Prostate gland (tissue), 2 donors: ENCODE measurements around the gene SLC39A11. TPM values are rescaled to one million over a fixed set of nuclear protein-coding genes. Genes with fewer than 3 reads are reported as not detected.

Experiments
- DNase-seq: peaks from one replicate; pipeline ENCODE4 v3.0.0-alpha.2; 2019; ENCODE audit warnings: low spot score
- H3K27ac ChIP-seq, 2 donors: fragments of 200-600 bp; sonication (generic); 2 replicates each; pipeline ENCODE4 v1.5.1; 2017 to 2019
- H3K27me3 ChIP-seq: fragments of 200-600 bp; sonication (generic); replicated peaks from 2 replicates; pipeline ENCODE4 v1.5.1; 2019; ENCODE audit not compliant: insufficient read depth
- H3K36me3 ChIP-seq, 2 donors: fragments of 200-600 bp; sonication (generic); 1 replicate in 1 of 2; 2 replicates in 1 of 2; pipeline versions ENCODE4 v1.5.1 to v1.8.1; 2017 to 2019
- H3K4me1 ChIP-seq: fragments of 200-600 bp; sonication (generic); replicated peaks from 2 replicates; pipeline ENCODE4 v1.5.1; 2019
- H3K4me3 ChIP-seq, 2 donors: fragments of 200-600 bp; sonication (generic); 2 replicates each; pipeline ENCODE4 v1.5.1; 2017 to 2019
- H3K9me3 ChIP-seq: fragments of 200-600 bp; sonication (generic); 2 replicates; pipeline ENCODE4 v1.5.1; 2017
- CTCF ChIP-seq, 4 experiments: fragments of 200-600 bp in 2 of 4; fragments of 450-650 bp in 2 of 4; sonication (generic) in 2 of 4; IDR thresholded peaks; 1 replicate in 3 of 4; 2 replicates in 1 of 4; pipeline ENCODE4 v1.5.1; 2016 to 2019; ENCODE audit warnings: antibody characterized with exemption in 4 of 4, mild to moderate bottlenecking in 2 of 4, moderate library complexity in 2 of 4
- POLR2A ChIP-seq: fragments of 450-650 bp; IDR thresholded peaks from one replicate; pipeline ENCODE4 v1.6.1; 2016; ENCODE audit warnings: antibody characterized with exemption, mild to moderate bottlenecking
- POLR2AphosphoS5 ChIP-seq: sonication (generic); formaldehyde crosslinking; IDR thresholded peaks from one replicate; pipeline ENCODE4 v1.6.1; 2017; ENCODE audit warnings: antibody characterized with exemption
- WGBS: methylation state at CpG from one replicate; pipeline ENCODE4 v1.1.5; 2018; 5-methylcytosine and 5-hydroxymethylcytosine counted together
- intact Hi-C: fragments of 100-400 bp; cut with DNase I; formaldehyde crosslinking; loops from one replicate; pipeline ENCODE4 v1.14.2; 2022
- total RNA-seq, 2 donors: library from RNA; depleted of rRNA; stranded (reverse); fragments of >200 nt; gene quantifications; one replicate each; pipeline ENCODE4 v1.1.0, GENCODE V29; 2016

SLC39A11 gene
- total RNA-seq, 2 donors from 2014 or later, result 15.1 to 29.7 TPM

DNA sequence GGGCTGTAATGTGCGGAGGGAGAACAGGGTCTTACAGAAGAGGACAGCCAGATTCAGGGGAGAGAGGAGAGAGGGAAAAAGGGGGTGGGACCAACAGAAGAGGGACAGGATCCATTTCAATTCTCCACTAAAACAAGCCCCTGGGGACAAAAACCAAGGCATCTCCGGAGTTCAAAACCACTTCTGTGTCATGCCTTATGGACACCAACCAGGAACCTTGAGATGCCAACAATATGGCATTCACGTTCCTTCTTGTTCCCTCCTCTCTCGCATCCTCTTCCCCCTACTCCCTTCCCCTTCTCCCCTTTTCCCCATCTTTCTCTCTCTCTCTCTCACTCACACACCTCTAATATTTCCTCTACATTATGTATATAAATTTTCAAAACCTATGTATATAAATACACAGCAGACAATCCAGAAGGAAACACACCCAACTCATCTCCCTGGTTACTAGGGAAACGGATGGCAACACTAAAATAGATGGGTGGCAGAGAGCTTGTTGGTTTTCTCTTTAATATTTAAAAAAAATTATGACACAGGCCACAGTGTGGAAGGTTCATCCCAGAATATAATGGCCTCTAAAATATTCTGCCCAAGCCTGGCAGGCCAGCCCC lies 123.1 kb downstream of the SLC39A11 start:
- intact Hi-C loops, result no loop called here
- Histone ChIP-seq H3K27me3 (no peaks in the 10 kb centered on the region), H3K27ac (no peak overlapping the region), H3K9me3 (no peaks in the 10 kb centered on the region), H3K36me3 (no peaks in the 10 kb centered on the region), H3K4me1 (no peaks in the 10 kb centered on the region), H3K4me3 (no peak overlapping the region)
- TF ChIP-seq POLR2AphosphoS5 (no peak), CTCF (IDR thresholded peaks at IDR 0.05) (no peak), POLR2A (no peak)
- DNase-seq, result no peak
- WGBS, result 90% methylated on average over 5 of the region's 5 CpGs

- WGBS, result 98% methylated on average over 8 of the region's 9 CpGs
- DNase-seq, result no peak
- H3K9me3 ChIP-seq, result no peaks in the 10 kb centered on the region
- no peak overlapping the region for H3K4me3 ChIP-seq
- H3K36me3 ChIP-seq, result no peaks in the 10 kb centered on the region
- TF ChIP-seq POLR2A, result no peak
- no peak for TF ChIP-seq CTCF (IDR thresholded peaks at IDR 0.05)
- TF ChIP-seq POLR2AphosphoS5, result no peak
- intact Hi-C loops, result no loop called here
- no peaks in the 10 kb centered on the region for H3K27me3 ChIP-seq
- no peaks in the 10 kb centered on the region for H3K4me1 ChIP-seq
- H3K27ac ChIP-seq, result no peak overlapping the region
These were observed 123.7 kb downstream of the SLC39A11 start for GRCh38 chr17:72968798-72969197.

GRCh38 chr17:72967977-72968585 lies 124.4 kb downstream of the SLC39A11 start:
- no peak for DNase-seq
- H3K4me3 ChIP-seq, result no peak overlapping the region
- no peaks in the 10 kb centered on the region for H3K27me3 ChIP-seq
- no peak for TF ChIP-seq CTCF (IDR thresholded peaks at IDR 0.05)
- TF ChIP-seq POLR2AphosphoS5, result no peak
- no peak for TF ChIP-seq POLR2A
- no peak overlapping the region for H3K27ac ChIP-seq
- WGBS, result 72% methylated on average over 5 of the region's 5 CpGs
- H3K36me3 ChIP-seq, result no peaks in the 10 kb centered on the region
- H3K9me3 ChIP-seq, result no peaks in the 10 kb centered on the region
- intact Hi-C loops, result no loop called here
- H3K4me1 ChIP-seq, result no peaks in the 10 kb centered on the region

DNA sequence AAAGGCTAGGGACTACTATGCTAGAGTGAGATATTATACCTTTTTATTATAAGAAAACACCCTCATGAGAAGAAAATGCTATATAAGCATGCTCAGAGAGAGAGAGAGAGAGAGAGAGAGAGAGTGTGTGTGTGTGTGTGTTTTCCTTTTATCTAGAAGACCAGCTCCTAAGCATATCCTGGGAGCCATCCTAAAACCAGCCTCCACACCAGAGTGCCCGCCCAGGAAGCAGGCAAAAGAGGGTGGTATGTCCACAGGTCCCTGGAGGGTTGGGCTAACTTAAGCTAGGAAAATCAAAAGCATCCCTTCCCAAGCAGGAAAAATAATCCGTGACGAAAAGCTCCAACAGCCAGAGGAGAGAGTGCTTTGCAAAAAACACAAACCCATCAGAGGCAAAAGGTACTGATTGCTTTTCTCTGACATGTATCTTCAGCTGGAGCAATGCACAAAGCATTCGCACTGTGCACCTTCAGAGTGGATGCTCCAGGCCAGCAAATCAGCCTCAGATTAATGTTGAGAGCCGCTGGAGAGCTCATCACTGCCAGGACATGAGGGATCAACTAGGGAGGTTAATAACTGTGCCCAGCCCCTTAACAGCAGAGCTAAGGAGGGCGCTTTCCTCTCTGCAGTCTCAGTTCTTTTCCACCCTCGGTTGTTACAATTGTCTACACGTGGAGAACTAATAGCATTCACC lies 125.1 kb downstream of the SLC39A11 start:
- 76% methylated on average over 8 of the region's 8 CpGs for WGBS
- Histone ChIP-seq H3K36me3 (no peaks in the 10 kb centered on the region), H3K9me3 (no peaks in the 10 kb centered on the region), H3K4me1 (no peaks in the 10 kb centered on the region), H3K27ac (no peak overlapping the region), H3K27me3 (no peaks in the 10 kb centered on the region), H3K4me3 (no peak overlapping the region)
- TF ChIP-seq CTCF (IDR thresholded peaks at IDR 0.05) (no peak), POLR2A (no peak), POLR2AphosphoS5 (no peak)
- intact Hi-C loops, result no loop called here
- DNase-seq, result no peak

DNA sequence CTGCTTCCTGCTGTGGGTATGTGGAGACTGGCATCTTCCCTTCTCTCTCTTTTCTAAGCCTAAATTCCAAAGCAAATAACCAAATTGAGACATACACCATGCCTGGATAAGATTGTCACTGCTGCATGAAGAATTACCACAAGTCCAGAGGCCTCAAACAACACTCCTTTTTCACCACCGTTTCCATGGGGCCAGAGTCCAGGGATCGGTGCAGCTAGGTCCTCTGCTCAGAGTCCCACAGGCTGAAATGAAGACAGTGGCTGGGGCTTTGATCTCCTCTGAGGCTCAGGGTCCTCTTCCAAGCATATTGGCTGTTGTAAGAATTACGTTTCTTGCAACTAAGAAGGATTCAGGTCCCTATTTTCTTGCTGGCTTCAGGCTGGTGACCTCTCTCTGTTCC lies 130.4 kb downstream of the SLC39A11 start:
- Histone ChIP-seq H3K27me3 (no peaks in the 10 kb centered on the region), H3K27ac (no peak overlapping the region)

More for the DNA sequence above, 130.4 kb downstream of the SLC39A11 start:
- TF ChIP-seq POLR2A (no peak), POLR2AphosphoS5 (no peak), CTCF (IDR thresholded peaks at IDR 0.05) (no peak)
- intact Hi-C loops, result no loop called here
- Histone ChIP-seq H3K4me3 (no peak overlapping the region), H3K4me1 (no peaks in the 10 kb centered on the region), H3K36me3 (no peaks in the 10 kb centered on the region), H3K9me3 (no peaks in the 10 kb centered on the region)
- no peak for DNase-seq
- WGBS, result 83% methylated on average over 3 of the region's 3 CpGs
